Measurements from ENCODE around the gene SH3GLB2. TPM values are rescaled to one million over a fixed set of nuclear protein-coding genes. Genes with fewer than 3 reads are reported as not detected.
"Not testable (repeated sequence)": the region's sequence is repeated elsewhere in the genome, so short reads cannot be mapped to it uniquely, and the experiment has no call there.

Gene SH3GLB2
- total and polyA plus RNA-seq, 11 donors = 27.3 to 42.7 (median 35.4) TPM

- TF ChIP-seq POLR2A (IDR thresholded peaks at IDR 0.05) = no peak
- peak; percentile 72 to 97 (median 81) for TF ChIP-seq CTCF (IDR thresholded peaks at IDR 0.05)
- H3K27me3 ChIP-seq = no peaks in the 10 kb centered on the region
- H3K4me3 ChIP-seq = no peak overlapping the region
- peak; percentile 66 to 79 (median 70) for DNase-seq
- H3K27ac ChIP-seq = peak overlapping the region in 10 of 12 donors; percentile 28 to 72 (median 48)
- 53 to 55% (median 54%) methylated on average over 19 to 21 of the region's 21 CpGs for WGBS, 4 donors
- H3K9me3 ChIP-seq = no peaks in the 10 kb centered on the region
- intact Hi-C loops (cut with DNase I) = loop anchor here in 3 of 10 donors (10.0 kb wide), 1 partner anchor 152 kb away; no protein-coding TSS in a partner anchor
- H3K4me1 ChIP-seq = peaks cover 0 to 22% (median 12%) of the 10 kb centered on the region in 12 donors
- peak; percentile 81 to 90 (median 86) for ATAC-seq
- H3K36me3 ChIP-seq = peaks cover 0 to 92% (median 75%) of the 10 kb centered on the region in 9 donors
These were observed 21.6 kb downstream of the SH3GLB2 start for GRCh38 chr9:129006328-129007034.

GRCh38 chr9:129005336-129005997 is 22.7 kb downstream of the SH3GLB2 start:
- peaks cover 0 to 94% (median 79%) of the 10 kb centered on the region in 9 donors for H3K36me3 ChIP-seq
- no peaks in the 10 kb centered on the region for H3K9me3 ChIP-seq
- H3K4me1 ChIP-seq = peaks cover 0 to 22% (median 12%) of the 10 kb centered on the region in 12 donors
- DNase-seq (peak in 1 of 5 donors; percentile 36), ATAC-seq (no peak)
- no peak overlapping the region for H3K4me3 ChIP-seq
- no peaks in the 10 kb centered on the region for H3K27me3 ChIP-seq
- 77 to 86% (median 84%) methylated on average over 10 of the region's 10 CpGs for WGBS, 4 donors
- TF ChIP-seq CTCF (IDR thresholded peaks at IDR 0.05) = no peak
- TF ChIP-seq POLR2A (IDR thresholded peaks at IDR 0.05) = no peak
- intact Hi-C loops (cut with DNase I) = loop anchor here in 3 of 10 donors (10.0 kb wide), 1 partner anchor 151 kb away; no protein-coding TSS in a partner anchor
- H3K27ac ChIP-seq = peak overlapping the region in 2 of 12 donors; percentile 56 to 65

DNA sequence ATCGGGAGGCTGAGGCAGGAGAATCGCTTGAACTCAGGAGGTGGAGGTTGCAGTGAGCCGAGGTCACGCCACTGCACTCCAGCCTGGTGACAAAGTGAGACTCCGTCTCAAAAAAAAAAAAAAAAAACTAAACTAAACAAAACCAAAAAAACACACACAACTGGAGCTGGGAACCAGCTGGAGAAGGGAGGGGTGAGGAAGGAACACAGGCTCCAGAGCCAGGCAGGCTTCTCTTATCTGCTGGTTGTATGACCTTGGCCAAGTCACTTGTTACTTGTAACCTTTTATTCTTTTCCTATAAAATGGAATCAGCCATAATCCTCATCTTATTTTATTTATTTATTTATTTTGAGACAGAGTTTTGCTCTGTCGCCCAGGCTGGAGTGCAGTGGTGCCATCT is 24.0 kb downstream of the SH3GLB2 start:
- not testable (repeated sequence) for H3K27me3 ChIP-seq, ATAC-seq, H3K27ac ChIP-seq, H3K4me3 ChIP-seq, H3K9me3 ChIP-seq
- WGBS, 4 donors = 91 to 97% (median 94%) methylated on average over 6 of the region's 6 CpGs
- peak in 1 of 5 donors; percentile 19 for DNase-seq
- H3K36me3 ChIP-seq = peaks cover 0 to 95% (median 81%) of the 10 kb centered on the region in 9 donors
- peaks cover 0 to 22% (median 12%) of the 10 kb centered on the region in 12 donors for H3K4me1 ChIP-seq
- intact Hi-C loops (cut with DNase I) = loop anchor here in 3 of 10 donors (10.0 kb wide), 1 partner anchor 149 kb away; no protein-coding TSS in a partner anchor

GRCh38 chr9:129002992-129003391 is 25.1 kb downstream of the SH3GLB2 start:
- TF ChIP-seq CTCF (IDR thresholded peaks at IDR 0.05) = no peak
- no peak for TF ChIP-seq POLR2A (IDR thresholded peaks at IDR 0.05)
- peaks cover 0 to 95% (median 83%) of the 10 kb centered on the region in 9 donors for H3K36me3 ChIP-seq
- intact Hi-C loops (cut with DNase I) = loop anchor here in 3 of 10 donors (10.0 kb wide), 1 partner anchor 148 kb away; no protein-coding TSS in a partner anchor
- WGBS, 4 donors = 95 to 96% (median 96%) methylated on average over 9 of the region's 9 CpGs
- no peaks in the 10 kb centered on the region for H3K9me3 ChIP-seq
- no peak overlapping the region for H3K27ac ChIP-seq
- H3K4me1 ChIP-seq = peaks cover 0 to 19% (median 12%) of the 10 kb centered on the region in 12 donors
- no peaks in the 10 kb centered on the region for H3K27me3 ChIP-seq
- no peak overlapping the region for H3K4me3 ChIP-seq
- ATAC-seq (no peak), DNase-seq (peak in 1 of 5 donors; percentile 38)
